ENCODE data around the gene NOC2L.
"Not testable (repeated sequence)": the region's sequence is repeated elsewhere in the genome, so short reads cannot be mapped to it uniquely, and the experiment has no call there.

Gene NOC2L

GRCh38 chr1:897951-898350 is 61.1 kb downstream of the NOC2L start:
- DNase-seq = not testable (repeated sequence)

GRCh38 chr1:897226-897625 is 61.8 kb downstream of the NOC2L start:
- no peak for DNase-seq
